H9 (cell line): Measurements from ENCODE around the gene TMEM169. TPM values are rescaled to one million over a fixed set of nuclear protein-coding genes. Genes with fewer than 3 reads are reported as not detected.
A peak's percentile ranks its signal among the peaks of the same experiment; 100 is the strongest.

ENCODE experiments used
- DNase-seq: peaks from one replicate; pipeline ENCODE4 v3.0.0-alpha.2; 2017
- H2AFZ ChIP-seq: one replicate; pipeline ENCODE4 v1.6.1; 2013; ENCODE audit warnings: mild to moderate bottlenecking, low read length, control low read depth, moderate library complexity
- H2AK5ac ChIP-seq: 2 replicates; pipeline ENCODE4 v1.6.1; 2013; ENCODE audit warnings: low read length, control low read depth, mixed read lengths; ENCODE audit not compliant: insufficient read length
- H2BK120ac ChIP-seq: one replicate; pipeline ENCODE4 v1.6.1; 2013; ENCODE audit warnings: low read depth, mild to moderate bottlenecking, low read length, control low read depth, inconsistent platforms; ENCODE audit not compliant: poor library complexity, severe bottlenecking
- H2BK12ac ChIP-seq: 2 replicates; pipeline ENCODE4 v1.6.1; 2013; ENCODE audit warnings: low read length, control low read depth, mixed read lengths, low read depth; ENCODE audit not compliant: insufficient read length
- H2BK15ac ChIP-seq: 2 replicates; pipeline ENCODE4 v1.6.1; 2013; ENCODE audit warnings: low read depth, low read length, control low read depth
- H2BK20ac ChIP-seq: one replicate; pipeline ENCODE4 v1.6.1; 2013; ENCODE audit warnings: low read depth, mild to moderate bottlenecking, low read length, control low read depth, inconsistent platforms; ENCODE audit not compliant: poor library complexity, severe bottlenecking
- H2BK5ac ChIP-seq: 2 replicates; pipeline ENCODE4 v1.6.1; 2013; ENCODE audit warnings: low read length, control low read depth, mixed read lengths; ENCODE audit not compliant: insufficient read length
- H3K14ac ChIP-seq: 2 replicates; pipeline ENCODE4 v1.6.1; 2013; ENCODE audit warnings: low read length, control low read depth; ENCODE audit not compliant: insufficient read depth
- H3K18ac ChIP-seq: 2 replicates; pipeline ENCODE4 v1.6.1; 2013; ENCODE audit warnings: low read depth, mild to moderate bottlenecking, mixed read lengths, low read length, control low read depth; ENCODE audit not compliant: insufficient read length
- H3K23ac ChIP-seq: 2 replicates; pipeline ENCODE4 v1.6.1; 2013; ENCODE audit warnings: low read length, control low read depth, mixed read lengths, low read depth; ENCODE audit not compliant: insufficient read length
- H3K23me2 ChIP-seq: 2 replicates; pipeline ENCODE4 v1.6.1; 2013; ENCODE audit warnings: low read depth, mild to moderate bottlenecking, mixed read lengths, low read length, control low read depth; ENCODE audit not compliant: insufficient read length, poor library complexity, severe bottlenecking
- H3K27ac ChIP-seq: 2 replicates; pipeline ENCODE4 v1.5.1; 2013; ENCODE audit warnings: low read length, control low read depth, mixed read lengths, low read depth; ENCODE audit not compliant: insufficient read length
- H3K27me3 ChIP-seq: 2 replicates; pipeline ENCODE4 v1.6.1; 2013; ENCODE audit warnings: low read length, control low read depth, inconsistent platforms; ENCODE audit not compliant: insufficient read depth
- H3K4ac ChIP-seq: 2 replicates; pipeline ENCODE4 v1.6.1; 2013; ENCODE audit warnings: low read depth, mild to moderate bottlenecking, control low read depth, inconsistent platforms, low read length, moderate library complexity
- H3K4me1 ChIP-seq: 2 replicates; pipeline ENCODE4 v1.6.1; 2013; ENCODE audit warnings: low read length, control low read depth, inconsistent platforms; ENCODE audit not compliant: insufficient read depth
- H3K4me2 ChIP-seq: 2 replicates; pipeline ENCODE4 v1.6.1; 2013; ENCODE audit warnings: low read length, control low read depth, mixed read lengths; ENCODE audit not compliant: insufficient read length, insufficient read depth
- H3K56ac ChIP-seq: 2 replicates; pipeline ENCODE4 v1.6.1; 2013; ENCODE audit warnings: low read depth, mild to moderate bottlenecking, mixed read lengths, low read length, control low read depth; ENCODE audit not compliant: insufficient read length
- H3K79me1 ChIP-seq: 2 replicates; pipeline ENCODE4 v1.6.1; 2013; ENCODE audit warnings: low read depth, mild to moderate bottlenecking, moderate library complexity, low read length, control low read depth, inconsistent platforms; ENCODE audit not compliant: insufficient read depth, poor library complexity, severe bottlenecking
- H3K79me2 ChIP-seq: 2 replicates; pipeline ENCODE4 v1.6.1; 2013; ENCODE audit warnings: low read length, control low read depth, inconsistent platforms; ENCODE audit not compliant: insufficient read depth
- H3K9ac ChIP-seq: 2 replicates; pipeline ENCODE4 v1.6.1; 2013; ENCODE audit warnings: low read length, control low read depth, mixed read lengths; ENCODE audit not compliant: insufficient read length; ENCODE audit errors: extremely low read depth
- H3K9me3 ChIP-seq: one replicate; pipeline ENCODE4 v1.6.1; 2013; ENCODE audit warnings: low read depth, low read length, inconsistent platforms; ENCODE audit not compliant: control insufficient read depth
- H3T11ph ChIP-seq: one replicate; pipeline ENCODE4 v1.6.1; 2013; ENCODE audit warnings: mild to moderate bottlenecking, low read length, control low read depth, inconsistent platforms
- H4K20me1 ChIP-seq: one replicate; pipeline ENCODE4 v1.6.1; 2013; ENCODE audit not compliant: control insufficient read depth, insufficient read length, insufficient read depth
- H4K5ac ChIP-seq: 2 replicates; pipeline ENCODE4 v1.6.1; 2013; ENCODE audit warnings: low read depth, mild to moderate bottlenecking, mixed read lengths, low read length, control low read depth; ENCODE audit not compliant: insufficient read length
- H4K8ac ChIP-seq: replicated peaks from 2 replicates; pipeline ENCODE4 v1.6.1; 2013; ENCODE audit warnings: low read length, control low read depth, mixed read lengths, low read depth; ENCODE audit not compliant: insufficient read length
- H4K91ac ChIP-seq: 2 replicates; pipeline ENCODE4 v1.6.1; 2013; ENCODE audit warnings: low read depth, mild to moderate bottlenecking, moderate library complexity, mixed read lengths, low read length, control low read depth; ENCODE audit not compliant: insufficient read length
- H3K27ac Mint-ChIP-seq, 3 experiments: 2 replicates in 2 of 3; 3 replicates in 1 of 3; pipeline ENCODE4 v1.8.0; 2020 to 2021; ENCODE audit warnings: mixed read lengths in 3 of 3, mild to moderate bottlenecking in 1 of 3, moderate library complexity in 1 of 3
- H3K27me3 Mint-ChIP-seq: 2 replicates; pipeline ENCODE4 v1.8.0; 2021; ENCODE audit warnings: low read depth, mild to moderate bottlenecking, moderate library complexity, mixed read lengths
- H3K36me3 Mint-ChIP-seq, 3 experiments: 2 replicates in 2 of 3; 3 replicates in 1 of 3; pipeline ENCODE4 v1.8.0; 2020 to 2021; ENCODE audit warnings: low read depth in 3 of 3, mixed read lengths in 3 of 3; ENCODE audit not compliant: insufficient read depth in 1 of 3
- H3K4me1 Mint-ChIP-seq, 2 experiments: 2 replicates each; pipeline ENCODE4 v1.8.0; 2020; ENCODE audit warnings: mixed read lengths in 2 of 2
- H3K4me3 Mint-ChIP-seq, 2 experiments: 2 replicates in 1 of 2; 3 replicates in 1 of 2; pipeline ENCODE4 v1.8.0; 2020 to 2021; ENCODE audit warnings: mild to moderate bottlenecking in 2 of 2, mixed read lengths in 2 of 2, moderate library complexity in 1 of 2
- H3K9me3 Mint-ChIP-seq, 2 experiments: 2 replicates in 1 of 2; 3 replicates in 1 of 2; pipeline ENCODE4 v1.8.0; 2020; ENCODE audit warnings: mild to moderate bottlenecking in 2 of 2, mixed read lengths in 2 of 2, moderate library complexity in 1 of 2
- CTCF ChIP-seq: fragments of 200-600 bp; sonication (generic); conservative IDR thresholded peaks from 3 replicates; pipeline ENCODE4 v1.8.0; 2021; ENCODE audit warnings: antibody characterized with exemption, mild to moderate bottlenecking
- WGBS: extraction: QIAGEN DNeasy Blood & Tissue Kit; methylation state at CpG from one replicate; pipeline ENCODE4 v1.1.7; 2013; ENCODE audit warnings: missing lambda C conversion rate, low lambda C conversion rate, mixed read lengths; ENCODE audit not compliant: insufficient read length; ENCODE audit errors: extremely low coverage; 5-methylcytosine and 5-hydroxymethylcytosine counted together
- total RNA-seq: library from RNA; stranded (reverse); gene quantifications from 2 replicates; pipeline ENCODE4 v1.2.1, GENCODE V29; 2021

Gene TMEM169
- total RNA-seq, 1 experiment from 2014 or later = 1.0 TPM

- Histone ChIP-seq H3K79me2 (peaks cover 18% of the 10 kb centered on the region; the same call in 1 of the 2 replicates), H3K9ac (peak within 1 kb of the TSS; percentile 99), H2BK15ac (no peak within 1 kb of the TSS), H3K9me3 (no peaks in the 10 kb centered on the region), H4K8ac (no peak within 1 kb of the TSS), H2AFZ (no peak within 1 kb of the TSS), H3K23ac (no peak within 1 kb of the TSS), H4K91ac (no peak within 1 kb of the TSS), H3K4me2 (peak within 1 kb of the TSS; percentile 70), H3K23me2 (peaks cover 3% of the 10 kb centered on the region), H4K20me1 (no peaks in the 10 kb centered on the region), H3K18ac (peak within 1 kb of the TSS; percentile 94), H4K5ac (peak within 1 kb of the TSS; percentile 84), H2BK20ac (no peak within 1 kb of the TSS), H3T11ph (no peak within 1 kb of the TSS), H3K79me1 (no peaks in the 10 kb centered on the region), H2BK5ac (peak within 1 kb of the TSS; percentile 77), H3K27ac (peak within 1 kb of the TSS; percentile 66), H3K56ac (no peak within 1 kb of the TSS), H2BK12ac (no peak within 1 kb of the TSS), H3K27me3 (no peaks in the 10 kb centered on the region), H3K14ac (peak within 1 kb of the TSS; percentile 88), H3K4me1 (no peaks in the 10 kb centered on the region; the same call in 1 of the 2 replicates), H2AK5ac (peak within 1 kb of the TSS; percentile 79), H3K4ac (no peak within 1 kb of the TSS; the same call in 1 of the 2 replicates), H2BK120ac (no peak within 1 kb of the TSS)
- peaks cover 32 to 46% (median 43%) of the 10 kb centered on the region in 3 experiments for H3K36me3 Mint-ChIP-seq
- H3K9me3 Mint-ChIP-seq = peaks cover 0 to 3% of the 10 kb centered on the region in 2 experiments; a peak in 2 of 5 replicates
- no CpG with 5 or more reads among the region's 57 CpGs for WGBS
- peaks cover 38 to 53% of the 10 kb centered on the region in 2 experiments for H3K4me1 Mint-ChIP-seq
- H3K4me3 Mint-ChIP-seq = peak within 1 kb of the TSS; percentile 99 to 100
- H3K27me3 Mint-ChIP-seq = no peaks in the 10 kb centered on the region
- peak within 1 kb of the TSS; percentile 99 to 100 (median 100) for H3K27ac Mint-ChIP-seq
- TF ChIP-seq CTCF = no peak
- peak; percentile 98 for DNase-seq
Measured at GRCh38 chr2:216108967-216109921, 27.5 kb downstream of the TMEM169 start, which contains the start of gene XRCC5. TSS of gene XRCC5 (plus strand) at chr2:216109348. CDS start at chr2:216109437, 89 bp downstream.
